K562 (cell line): ENCODE data around the gene ERVK3-1. TPM values are rescaled to one million over a fixed set of nuclear protein-coding genes. Genes with fewer than 3 reads are reported as not detected.

ENCODE experiments used
- BACH1 ChIP-seq: fragments of 200-800 bp; sonication (Bioruptor generic); IDR thresholded peaks from 2 replicates; pipeline ENCODE4 v1.6.1; 2016; ENCODE audit warnings: missing genetic modification characterization, missing compliant biosample characterization
- CBX1 ChIP-seq: sonication (generic); IDR thresholded peaks from 2 replicates; pipeline ENCODE4 v1.6.1; 2016; ENCODE audit warnings: antibody characterized with exemption, low read depth, mild to moderate bottlenecking
- CCAR2 ChIP-seq: fragments of 200-400 bp; formaldehyde crosslinking; IDR thresholded peaks from 2 replicates; pipeline ENCODE4 v1.6.1; 2017; ENCODE audit warnings: mild to moderate bottlenecking, low read depth, low read length
- CSDE1 ChIP-seq, 2 experiments: fragments of 450-650 bp; IDR thresholded peaks; 2 replicates each; pipeline ENCODE4 v1.6.1; 2016; ENCODE audit warnings: mild to moderate bottlenecking in 1 of 2
- ETV6 ChIP-seq, 3 experiments: fragments of 150-350 bp in 1 of 3; sonication (generic) in 1 of 3; formaldehyde crosslinking in 1 of 3; IDR thresholded peaks; 2 replicates each; pipeline versions ENCODE4 v1.6.1 to v1.8.0; 2014 to 2022; ENCODE audit warnings: borderline replicate concordance in 2 of 3, low read depth in 2 of 3, antibody characterized with exemption in 1 of 3, low read length in 1 of 3, mild to moderate bottlenecking in 1 of 3, missing genetic modification reagents in 1 of 3
- FOXM1 ChIP-seq, 2 experiments: fragments of 450-650 bp in 1 of 2; sonication (generic) in 1 of 2; formaldehyde crosslinking in 1 of 2; IDR thresholded peaks; 2 replicates each; pipeline versions ENCODE4 v1.6.1 to v1.9.0; 2017 to 2022; ENCODE audit warnings: low read depth in 2 of 2, mild to moderate bottlenecking in 2 of 2, missing genetic modification reagents in 1 of 2, moderate library complexity in 1 of 2
- GATA2 ChIP-seq: sonication (generic); formaldehyde crosslinking; IDR thresholded peaks from 2 replicates; pipeline ENCODE4 v1.4.0; 2020; ENCODE audit warnings: mild to moderate bottlenecking, missing genetic modification reagents
- KDM1A ChIP-seq, 2 experiments: fragments of 450-650 bp; IDR thresholded peaks; 2 replicates each; pipeline ENCODE4 v1.6.1; 2016; ENCODE audit warnings: mild to moderate bottlenecking in 2 of 2
- MYC ChIP-seq, 2 experiments: fragments of 250-450 bp in 1 of 2; sonication (Bioruptor Pico) in 1 of 2; IDR thresholded peaks; 2 replicates each; pipeline versions ENCODE4 v1.5.1 to v1.6.1; 2012 to 2021; ENCODE audit warnings: low read depth in 2 of 2, borderline replicate concordance in 1 of 2, improper control_type of control experiment in 1 of 2, low read length in 1 of 2, mild to moderate bottlenecking in 1 of 2, moderate library complexity in 1 of 2
- NFIC ChIP-seq: fragments of 450-650 bp; IDR thresholded peaks from 2 replicates; pipeline ENCODE4 v1.6.1; 2017; ENCODE audit warnings: mild to moderate bottlenecking, inconsistent platforms
- NR2F6 ChIP-seq: fragments of 450-650 bp; formaldehyde crosslinking; IDR thresholded peaks from 2 replicates; pipeline ENCODE4 v1.4.0; 2020; ENCODE audit warnings: mild to moderate bottlenecking
- SAFB ChIP-seq: fragments of 200-400 bp; formaldehyde crosslinking; IDR thresholded peaks from 2 replicates; pipeline ENCODE4 v1.6.1; 2017; ENCODE audit warnings: low read depth, low read length, borderline replicate concordance
- SMARCC2 ChIP-seq: fragments of 450-650 bp; IDR thresholded peaks from 2 replicates; pipeline ENCODE4 v1.6.1; 2017; ENCODE audit warnings: antibody characterized with exemption, moderate library complexity, mild to moderate bottlenecking, low read depth
- SREBF1 ChIP-seq: fragments of 150-350 bp; IDR thresholded peaks from 2 replicates; pipeline ENCODE4 v1.6.1; 2014; ENCODE audit warnings: antibody characterized with exemption, low read depth, low read length, borderline replicate concordance
- TFAM ChIP-seq: fragments of 250-450 bp; sonication (Bioruptor Pico); conservative IDR thresholded peaks from 2 replicates; pipeline ENCODE4 v1.5.0; 2021; ENCODE audit warnings: mild to moderate bottlenecking, moderate library complexity
- ZBED1 ChIP-seq: IDR thresholded peaks from 2 replicates; pipeline ENCODE4 v1.6.1; 2014
- ZNF384 ChIP-seq: IDR thresholded peaks from 2 replicates; pipeline ENCODE4 v1.6.1; 2012; ENCODE audit warnings: low read depth, low read length, improper control_type of control experiment
- polyA plus RNA-seq, 8 experiments: library from polyadenylated mRNA; depleted of rRNA in 4 of 8; stranded (reverse) in 5 of 8; unstranded in 3 of 8; fragments of >200 nt; fragmentation: Nextera tagmentation in 2 of 8; fragmentation: Illumina TruSeq in 1 of 8; extraction: Ambion mirVana in 2 of 8; extraction: Trizol in 1 of 8; gene quantifications; 2 replicates each; pipeline versions ENCODE4 v1.2.1 to v1.2.3, GENCODE V29; 2011 to 2014; ENCODE audit warnings: inconsistent platforms in 1 of 8, missing spikeins in 1 of 8
- total RNA-seq, 7 experiments: library from RNA; depleted of rRNA in 6 of 7; stranded (reverse); fragments of >200 nt in 6 of 7; fragmentation: Illumina TruSeq in 2 of 7; extraction: Trizol in 2 of 7; gene quantifications; 2 replicates each; pipeline versions ENCODE4 v1.2.1 to v1.2.3, GENCODE V29; 2011 to 2021; ENCODE audit warnings: low replicate concordance in 1 of 7
- TF ChIP-seq, protein P1 (sequence below), 2 experiments: fragments of 450-650 bp; formaldehyde crosslinking in 1 of 2; IDR thresholded peaks; 2 replicates each; pipeline versions ENCODE4 v1.4.0 to v1.6.1; 2014 to 2020; ENCODE audit warnings: mild to moderate bottlenecking in 2 of 2, borderline replicate concordance in 1 of 2, low read depth in 1 of 2
- TF ChIP-seq, protein P2 (sequence below): fragments of 250-450 bp; sonication (Bioruptor Pico); IDR thresholded peaks from 2 replicates; pipeline ENCODE4 v1.4.0; 2020; ENCODE audit warnings: mild to moderate bottlenecking, moderate library complexity

ERVK3-1 gene
- total and polyA plus RNA-seq, 9 of the 15 experiments (the other 6 are each of a cell fraction or from before 2014, with no cell fraction given): 87.6 to 299 (median 119) TPM

DNA sequence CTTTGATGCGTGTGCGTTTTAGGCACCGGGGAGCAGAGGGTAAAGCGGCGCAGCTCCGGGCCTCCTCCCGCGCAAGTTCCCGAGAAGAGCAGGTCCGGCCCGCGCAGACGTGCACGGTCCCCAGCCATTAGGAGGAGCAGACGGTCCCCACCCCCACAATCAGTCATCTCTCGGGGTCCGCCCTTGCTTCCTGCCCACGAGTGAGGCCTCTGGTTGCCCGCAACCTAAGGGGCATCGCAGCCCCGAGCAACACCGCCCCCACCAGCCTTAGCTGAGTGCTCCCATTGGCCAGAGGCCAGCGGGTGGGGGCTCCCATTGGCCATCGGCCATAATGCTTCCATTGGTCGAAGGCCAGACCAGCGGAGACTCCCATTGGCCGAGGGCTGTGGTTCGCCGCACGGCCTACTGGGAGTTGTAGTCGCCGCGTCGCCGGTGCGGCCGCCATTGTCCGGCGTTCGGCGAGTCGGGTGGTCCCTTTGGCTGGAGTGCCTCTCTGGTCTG lies 26.6 kb upstream of the ERVK3-1 start, which contains the start of gene ZNF8 (continued):
- TF ChIP-seq BACH1 (tag) (no peak), ETV6 (IDR thresholded peaks at IDR 0.05; ENCODE audit: borderline replicate concordance in 1 of 2, low read depth in 2 of 2, low read length in 1 of 2) (no peak), ETV6 (CRISPR knock-in tag; IDR thresholded peaks at IDR 0.05; ENCODE audit: borderline replicate concordance) (no peak), MYC (IDR thresholded peaks at IDR 0.05; ENCODE audit: low read depth, low read length) (no peak; the same call in 1 of the 2 replicates), MYC (CRISPR knock-in tag; IDR thresholded peaks at IDR 0.05; ENCODE audit: borderline replicate concordance, low read depth) (no peak), NR2F6 (no peak), NFIC (peak; percentile 90), ZNF384 (no peak), CCAR2 (no peak), GATA2 (CRISPR knock-in tag) (no peak), SREBF1 (no peak), FOXM1 (IDR thresholded peaks at IDR 0.05; ENCODE audit: low read depth) (no peak), FOXM1 (CRISPR knock-in tag; IDR thresholded peaks at IDR 0.05; ENCODE audit: low read depth) (no peak; the same call in 1 of the 2 replicates), ZBED1 (peak; percentile 68; the same call in 1 of the 2 replicates), KDM1A (IDR thresholded peaks at IDR 0.05) (no peak), SMARCC2 (0 out of 2 replicates have a peak, but pooled peaks have one; percentile 1), CSDE1 (IDR thresholded peaks at IDR 0.05) (no peak), CBX1 (peak; percentile 42; the same call in 1 of the 2 replicates), SAFB (no peak), TFAM (CRISPR knock-in tag) (no peak)
- TF ChIP-seq, protein P1, sequence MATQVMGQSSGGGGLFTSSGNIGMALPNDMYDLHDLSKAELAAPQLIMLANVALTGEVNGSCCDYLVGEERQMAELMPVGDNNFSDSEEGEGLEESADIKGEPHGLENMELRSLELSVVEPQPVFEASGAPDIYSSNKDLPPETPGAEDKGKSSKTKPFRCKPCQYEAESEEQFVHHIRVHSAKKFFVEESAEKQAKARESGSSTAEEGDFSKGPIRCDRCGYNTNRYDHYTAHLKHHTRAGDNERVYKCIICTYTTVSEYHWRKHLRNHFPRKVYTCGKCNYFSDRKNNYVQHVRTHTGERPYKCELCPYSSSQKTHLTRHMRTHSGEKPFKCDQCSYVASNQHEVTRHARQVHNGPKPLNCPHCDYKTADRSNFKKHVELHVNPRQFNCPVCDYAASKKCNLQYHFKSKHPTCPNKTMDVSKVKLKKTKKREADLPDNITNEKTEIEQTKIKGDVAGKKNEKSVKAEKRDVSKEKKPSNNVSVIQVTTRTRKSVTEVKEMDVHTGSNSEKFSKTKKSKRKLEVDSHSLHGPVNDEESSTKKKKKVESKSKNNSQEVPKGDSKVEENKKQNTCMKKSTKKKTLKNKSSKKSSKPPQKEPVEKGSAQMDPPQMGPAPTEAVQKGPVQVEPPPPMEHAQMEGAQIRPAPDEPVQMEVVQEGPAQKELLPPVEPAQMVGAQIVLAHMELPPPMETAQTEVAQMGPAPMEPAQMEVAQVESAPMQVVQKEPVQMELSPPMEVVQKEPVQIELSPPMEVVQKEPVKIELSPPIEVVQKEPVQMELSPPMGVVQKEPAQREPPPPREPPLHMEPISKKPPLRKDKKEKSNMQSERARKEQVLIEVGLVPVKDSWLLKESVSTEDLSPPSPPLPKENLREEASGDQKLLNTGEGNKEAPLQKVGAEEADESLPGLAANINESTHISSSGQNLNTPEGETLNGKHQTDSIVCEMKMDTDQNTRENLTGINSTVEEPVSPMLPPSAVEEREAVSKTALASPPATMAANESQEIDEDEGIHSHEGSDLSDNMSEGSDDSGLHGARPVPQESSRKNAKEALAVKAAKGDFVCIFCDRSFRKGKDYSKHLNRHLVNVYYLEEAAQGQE (IDR thresholded peaks at IDR 0.05; ENCODE audit: borderline replicate concordance): peak; percentile 18; the same call in 1 of the 2 replicates
- TF ChIP-seq, protein P1 (CRISPR knock-in tag; IDR thresholded peaks at IDR 0.05; ENCODE audit: low read depth): no peak
- TF ChIP-seq, protein P2, sequence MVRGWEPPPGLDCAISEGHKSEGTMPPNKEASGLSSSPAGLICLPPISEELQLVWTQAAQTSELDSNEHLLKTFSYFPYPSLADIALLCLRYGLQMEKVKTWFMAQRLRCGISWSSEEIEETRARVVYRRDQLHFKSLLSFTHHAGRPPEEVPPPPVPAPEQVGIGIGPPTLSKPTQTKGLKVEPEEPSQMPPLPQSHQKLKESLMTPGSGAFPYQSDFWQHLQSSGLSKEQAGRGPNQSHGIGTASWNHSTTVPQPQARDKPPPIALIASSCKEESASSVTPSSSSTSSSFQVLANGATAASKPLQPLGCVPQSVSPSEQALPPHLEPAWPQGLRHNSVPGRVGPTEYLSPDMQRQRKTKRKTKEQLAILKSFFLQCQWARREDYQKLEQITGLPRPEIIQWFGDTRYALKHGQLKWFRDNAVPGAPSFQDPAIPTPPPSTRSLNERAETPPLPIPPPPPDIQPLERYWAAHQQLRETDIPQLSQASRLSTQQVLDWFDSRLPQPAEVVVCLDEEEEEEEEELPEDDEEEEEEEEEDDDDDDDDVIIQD: no peak
